Activated CD4-positive, alpha-beta memory T cell treated with anti-CD3 and anti-CD28 coated beads for 36 hours (primary cell): ENCODE results near the gene EEF2KMT. TPM values are rescaled to one million over a fixed set of nuclear protein-coding genes. Genes with fewer than 3 reads are reported as not detected.
"Not testable (repeated sequence)": the region's sequence is repeated elsewhere in the genome, so short reads cannot be mapped to it uniquely, and the experiment has no call there.

Source experiments
- CTCF ChIA-PET: fragments of 350-600 bp; sonication (Branson Sonifier 250); formaldehyde crosslinking; loops from one replicate; lab custom pipeline; 2021; ENCODE audit warnings: antibody characterized with exemption, inconsistent platforms; lab: Charles Lee
- POLR2A ChIA-PET: fragments of 350-600 bp; sonication (Branson Sonifier 250); formaldehyde crosslinking; loops from one replicate; lab custom pipeline; 2021; ENCODE audit warnings: antibody characterized with exemption; lab: Charles Lee
- DNase-seq: peaks from one replicate; pipeline ENCODE4 v3.0.0-alpha.2; 2020
- H3K27ac Mint-ChIP-seq: one replicate; pipeline ENCODE4 v1.8.0; 2021; ENCODE audit warnings: mixed read lengths
- H3K27me3 Mint-ChIP-seq: one replicate; pipeline ENCODE4 v1.8.0; 2021; ENCODE audit warnings: mixed read lengths
- H3K36me3 Mint-ChIP-seq: one replicate; pipeline ENCODE4 v1.8.0; 2021; ENCODE audit warnings: mixed read lengths
- H3K4me1 Mint-ChIP-seq: one replicate; pipeline ENCODE4 v1.8.0; 2021; ENCODE audit warnings: low read depth, mixed read lengths
- H3K4me3 Mint-ChIP-seq: one replicate; pipeline ENCODE4 v1.8.0; 2021; ENCODE audit warnings: mild to moderate bottlenecking, mixed read lengths
- H3K9me3 Mint-ChIP-seq: one replicate; pipeline ENCODE4 v1.8.0; 2021; ENCODE audit warnings: mixed read lengths
- intact Hi-C: fragments of 100-400 bp; cut with micrococcal nuclease; formaldehyde crosslinking; loops from one replicate; pipeline ENCODE4 v1.15.1; 2023
- total RNA-seq, 2 experiments: library from RNA; stranded (reverse); gene quantifications; one replicate each; pipeline ENCODE4 v1.2.3, GENCODE V29; 2021

EEF2KMT gene
- total RNA-seq, 2 experiments from 2014 or later = 18.4 to 18.8 TPM

- Mint-ChIP-seq H3K4me3 (no peak overlapping the region), H3K27me3 (no peaks in the 10 kb centered on the region), H3K9me3 (no peaks in the 10 kb centered on the region), H3K36me3 (no peaks in the 10 kb centered on the region), H3K4me1 (no peaks in the 10 kb centered on the region), H3K27ac (no peak overlapping the region)
- DNase-seq = no peak
- ChIA-PET POLR2A (no interaction called here), CTCF (no interaction called here)
- intact Hi-C loops = no loop called here
Observed at GRCh38 chr16:5108505-5109158, 11.0 kb upstream of the EEF2KMT start.

GRCh38 chr16:5105039-5105438 is 7.4 kb upstream of the EEF2KMT start:
- CTCF ChIA-PET, intact Hi-C loops, H3K27me3 Mint-ChIP-seq: not testable (repeated sequence)

GRCh38 chr16:5103296-5104032 is 5.9 kb upstream of the EEF2KMT start:
- H3K4me3 Mint-ChIP-seq, POLR2A ChIA-PET, H3K36me3 Mint-ChIP-seq, H3K27me3 Mint-ChIP-seq, H3K4me1 Mint-ChIP-seq, DNase-seq, CTCF ChIA-PET, intact Hi-C loops, H3K27ac Mint-ChIP-seq, H3K9me3 Mint-ChIP-seq: not testable (repeated sequence)

More at GRCh38 chr16:5105039-5105438, 7.4 kb upstream of the EEF2KMT start:
- H3K36me3 Mint-ChIP-seq, H3K4me1 Mint-ChIP-seq, H3K9me3 Mint-ChIP-seq, H3K27ac Mint-ChIP-seq, POLR2A ChIA-PET, DNase-seq, H3K4me3 Mint-ChIP-seq: not testable (repeated sequence)

- H3K9me3 Mint-ChIP-seq, H3K27ac Mint-ChIP-seq, H3K36me3 Mint-ChIP-seq, POLR2A ChIA-PET, DNase-seq, H3K27me3 Mint-ChIP-seq: not testable (repeated sequence)
- H3K4me1 Mint-ChIP-seq = peaks cover 21% of the 10 kb centered on the region
- intact Hi-C loops = loop anchor here (2.0 to 10.0 kb wide), 6 partner anchors 66 to 482 kb away; partner anchors contain the start of genes ANKS3, DNAAF8, GLYR1 and NAGPA
- CTCF ChIA-PET = interaction anchor here (1.0 kb wide), 1 partner anchor 143 kb away, joined by 3 read pairs; no protein-coding TSS in a partner anchor
- H3K4me3 Mint-ChIP-seq = peak overlapping the region; percentile 84
Observed at GRCh38 chr16:5099174-5099573, 1.6 kb upstream of the EEF2KMT start.

GRCh38 chr16:5098221-5099159 is 895 bp upstream of the EEF2KMT start:
- not testable (repeated sequence) for H3K36me3 Mint-ChIP-seq, H3K9me3 Mint-ChIP-seq, H3K27me3 Mint-ChIP-seq
- Mint-ChIP-seq H3K4me3 (peak overlapping the region; percentile 84), H3K4me1 (peaks cover 21% of the 10 kb centered on the region), H3K27ac (peak overlapping the region; percentile 90)
- ChIA-PET CTCF (interaction anchor here (0.6 to 1.0 kb wide), 2 partner anchors 143 to 295 kb away, joined by 3 read pairs; no protein-coding TSS in a partner anchor), POLR2A (interaction anchor here (0.6 kb wide), 1 partner anchor 215 kb away, joined by 3 read pairs; no protein-coding TSS in a partner anchor)
- intact Hi-C loops = loop anchor here (2.0 to 10.0 kb wide), 6 partner anchors 66 to 481 kb away; partner anchors contain the start of genes ANKS3, DNAAF8, GLYR1 and NAGPA
- peak; percentile 79 for DNase-seq

- H3K27me3 Mint-ChIP-seq, POLR2A ChIA-PET, H3K9me3 Mint-ChIP-seq, CTCF ChIA-PET, H3K36me3 Mint-ChIP-seq: not testable (repeated sequence)
- H3K27ac Mint-ChIP-seq = peak overlapping the region; percentile 82
- peaks cover 25% of the 10 kb centered on the region for H3K4me1 Mint-ChIP-seq
- intact Hi-C loops = loop anchor here (5.0 to 10.0 kb wide), 5 partner anchors 250 to 480 kb away; partner anchors contain the start of genes ANKS3, DNAAF8, GLYR1 and NUDT16L1
- DNase-seq = peak; percentile 52
- H3K4me3 Mint-ChIP-seq = peak overlapping the region; percentile 84
Observed at GRCh38 chr16:5097061-5097469, 530 bp downstream of the EEF2KMT start.

- Mint-ChIP-seq H3K4me1 (peaks cover 27% of the 10 kb centered on the region), H3K27ac (peak overlapping the region; percentile 82), H3K4me3 (peak overlapping the region; percentile 84)
- H3K9me3 Mint-ChIP-seq, DNase-seq, H3K36me3 Mint-ChIP-seq, H3K27me3 Mint-ChIP-seq, POLR2A ChIA-PET, CTCF ChIA-PET: not testable (repeated sequence)
- intact Hi-C loops = loop anchor here (5.0 to 10.0 kb wide), 5 partner anchors 249 to 479 kb away; partner anchors contain the start of genes ANKS3, DNAAF8, GLYR1 and NUDT16L1
Observed at GRCh38 chr16:5096437-5097060, 1.0 kb downstream of the EEF2KMT start.

- DNase-seq = peak; percentile 29
- peak overlapping the region; percentile 23 for H3K27ac Mint-ChIP-seq
- H3K4me3 Mint-ChIP-seq = peak overlapping the region; percentile 5
- H3K27me3 Mint-ChIP-seq, H3K9me3 Mint-ChIP-seq, H3K36me3 Mint-ChIP-seq, POLR2A ChIA-PET: not testable (repeated sequence)
- intact Hi-C loops = loop anchor here (5.0 to 10.0 kb wide), 5 partner anchors 248 to 478 kb away; partner anchors contain the start of genes ANKS3, DNAAF8, GLYR1 and NUDT16L1
- CTCF ChIA-PET = interaction anchor here (0.8 kb wide), 1 partner anchor 42 kb away, joined by 3 read pairs; no protein-coding TSS in a partner anchor
- H3K4me1 Mint-ChIP-seq = peaks cover 27% of the 10 kb centered on the region
Observed at GRCh38 chr16:5095145-5095830, 2.3 kb downstream of the EEF2KMT start.

- H3K36me3 Mint-ChIP-seq, DNase-seq, H3K27ac Mint-ChIP-seq, H3K9me3 Mint-ChIP-seq, CTCF ChIA-PET, POLR2A ChIA-PET, H3K4me3 Mint-ChIP-seq, H3K27me3 Mint-ChIP-seq: not testable (repeated sequence)
- peaks cover 27% of the 10 kb centered on the region for H3K4me1 Mint-ChIP-seq
- intact Hi-C loops = loop anchor here (2.0 to 10.0 kb wide), 3 partner anchors 23 to 359 kb away; partner anchors contain the start of genes ALG1, ANKS3 and DNAAF8
Observed at GRCh38 chr16:5093746-5094145, 3.8 kb downstream of the EEF2KMT start.

GRCh38 chr16:5093081-5093480 is 4.5 kb downstream of the EEF2KMT start:
- H3K27ac Mint-ChIP-seq, DNase-seq, H3K9me3 Mint-ChIP-seq, H3K4me3 Mint-ChIP-seq, H3K27me3 Mint-ChIP-seq, H3K36me3 Mint-ChIP-seq, POLR2A ChIA-PET: not testable (repeated sequence)
- CTCF ChIA-PET = interaction anchor here (1.0 to 1.8 kb wide), 2 partner anchors 22 to 37 kb away, joined by 4 to 9 read pairs; no protein-coding TSS in a partner anchor
- intact Hi-C loops = loop anchor here (2.0 to 10.0 kb wide), 3 partner anchors 22 to 358 kb away; partner anchors contain the start of genes ALG1, ANKS3 and DNAAF8
- H3K4me1 Mint-ChIP-seq = peaks cover 27% of the 10 kb centered on the region
